K562 (cell line): ENCODE results near the gene XAB2. TPM values are rescaled to one million over a fixed set of nuclear protein-coding genes. Genes with fewer than 3 reads are reported as not detected.

Experiments
- ATAC-seq: fragments of 200-7000 bp; cut with Tn5 transposase; 3 replicates; pipeline ENCODE4 v1.9.1; 2020; ENCODE audit warnings: moderate library complexity
- BruUV-seq: library from RNA; stranded (reverse); fragments of 400-500 nt; replicated peaks from 2 replicates; lab custom pipeline; 2021; lab: Mats Ljungman, UMichigan
- CTCF ChIA-PET: fragments of 300-600 bp; formaldehyde crosslinking; extraction: SDS; loops from one replicate; lab custom pipeline; 2021; ENCODE audit warnings: low intra/inter-chr PET ratio; lab: Yijun Ruan, JAX
- POLR2A ChIA-PET: fragments of 300-600, 350-650 bp; sonication (Branson Sonifier 250); formaldehyde crosslinking; extraction: SDS; loops from one replicate; lab custom pipeline; 2021; ENCODE audit warnings: antibody characterized with exemption, inconsistent platforms; lab: Yijun Ruan, JAX
- DNase-seq, 4 experiments: peaks; one replicate each; pipeline versions ENCODE4 v3.0.0 to v3.0.0-alpha.2; 2011 to 2018; ENCODE audit warnings: low spot score in 3 of 4, mixed read lengths in 3 of 4; ENCODE audit errors: extremely low read depth in 1 of 4
- FAIRE-seq: peaks from 2 replicates; lab custom pipeline; 2011; peaks lifted over from hg19 to GRCh38; lab: Jason Lieb, UNC
- H2AFZ ChIP-seq: 2 replicates; pipeline ENCODE4 v1.6.0; 2011; ENCODE audit warnings: low read depth, low read length, control low read depth, inconsistent platforms
- H3K27ac ChIP-seq: fragments of 200-600 bp; 3 replicates; pipeline ENCODE4 v1.8.0; 2011; ENCODE audit warnings: low read depth, mild to moderate bottlenecking, control low read depth, inconsistent platforms, low read length, moderate library complexity, mixed read lengths; ENCODE audit errors: extremely low read depth
- H3K27me3 ChIP-seq, 2 experiments: fragments of 300-600 bp in 1 of 2; 2 replicates in 1 of 2; 3 replicates in 1 of 2; pipeline versions ENCODE4 v1.6.0 to v1.8.0; 2011; ENCODE audit warnings: inconsistent platforms in 2 of 2, low read length in 2 of 2, mild to moderate bottlenecking in 1 of 2, mixed read lengths in 1 of 2, moderate library complexity in 1 of 2; ENCODE audit not compliant: control insufficient read depth in 2 of 2, insufficient read depth in 2 of 2
- H3K36me3 ChIP-seq: fragments of 300-600 bp; 3 replicates; pipeline ENCODE4 v1.8.0; 2011; ENCODE audit warnings: mild to moderate bottlenecking, low read length, inconsistent platforms; ENCODE audit not compliant: control insufficient read depth, insufficient read depth
- H3K4me1 ChIP-seq, 2 experiments: fragments of 200-600 bp in 1 of 2; replicated peaks in 1 of 2; 2 replicates in 1 of 2; 3 replicates in 1 of 2; pipeline versions ENCODE4 v1.5.1 to v1.8.0; 2011; ENCODE audit warnings: inconsistent platforms in 2 of 2, low read length in 2 of 2, mild to moderate bottlenecking in 1 of 2, mixed read lengths in 1 of 2, moderate library complexity in 1 of 2; ENCODE audit not compliant: control insufficient read depth in 2 of 2, insufficient read depth in 2 of 2
- H3K4me2 ChIP-seq: 2 replicates; pipeline ENCODE4 v1.6.1; 2011; ENCODE audit warnings: low read length, control low read depth, inconsistent platforms, mixed read lengths; ENCODE audit not compliant: insufficient read depth
- H3K4me3 ChIP-seq: fragments of 200-600 bp; sonication (generic), shearing (Covaris generic); 2 replicates; pipeline ENCODE4 v1.5.1; 2016; ENCODE audit warnings: control low read depth, inconsistent platforms
- H3K79me2 ChIP-seq: fragments of 200-600 bp; 3 replicates; pipeline ENCODE4 v1.8.0; 2011; ENCODE audit warnings: low read length, inconsistent platforms; ENCODE audit not compliant: control insufficient read depth, insufficient read depth
- H3K9ac ChIP-seq, 2 experiments: 2 replicates each; pipeline versions ENCODE4 v1.6.0 to v1.6.1; 2011; ENCODE audit warnings: low read depth in 2 of 2, low read length in 2 of 2, control low read depth in 1 of 2, inconsistent platforms in 1 of 2, mild to moderate bottlenecking in 1 of 2, mixed read lengths in 1 of 2; ENCODE audit not compliant: insufficient read depth in 1 of 2
- H3K9me1 ChIP-seq: one replicate; pipeline ENCODE4 v1.6.0; 2011; ENCODE audit warnings: inconsistent platforms, mild to moderate bottlenecking, low read length, moderate library complexity; ENCODE audit not compliant: control insufficient read depth, insufficient read depth
- H3K9me3 ChIP-seq: replicated peaks from 2 replicates; pipeline ENCODE4 v1.5.1; 2011; ENCODE audit warnings: low read depth, low read length, inconsistent platforms; ENCODE audit not compliant: control insufficient read depth, insufficient read depth
- H4K20me1 ChIP-seq: replicated peaks from 2 replicates; pipeline ENCODE4 v1.6.1; 2011; ENCODE audit warnings: low read length, inconsistent platforms, mixed read lengths; ENCODE audit not compliant: control insufficient read depth, insufficient read depth
- CXXC5 ChIP-seq: fragments of 250-450 bp; sonication (Bioruptor Pico); IDR thresholded peaks from 2 replicates; pipeline ENCODE4 v1.8.0; 2022; ENCODE audit warnings: inconsistent platforms, mild to moderate bottlenecking, moderate library complexity
- IFI16 ChIP-seq: fragments of 250-450 bp; sonication (Bioruptor Pico); IDR thresholded peaks from 2 replicates; pipeline ENCODE4 v2.1.2; 2022; ENCODE audit warnings: mild to moderate bottlenecking, inconsistent platforms
- NRF1 ChIP-seq, 2 experiments: fragments of 450-650 bp; IDR thresholded peaks in 1 of 2; conservative IDR thresholded peaks in 1 of 2; 2 replicates each; pipeline ENCODE4 v1.6.1; 2014; ENCODE audit warnings: mild to moderate bottlenecking in 2 of 2
- POLR2G ChIP-seq: fragments of 200-400 bp; formaldehyde crosslinking; IDR thresholded peaks from 2 replicates; pipeline ENCODE4 v1.6.1; 2017; ENCODE audit warnings: low read depth, mild to moderate bottlenecking, antibody characterized with exemption, low read length, moderate library complexity
- TFAP4 ChIP-seq: sonication (generic); formaldehyde crosslinking; IDR thresholded peaks from 2 replicates; pipeline ENCODE4 v1.8.0; 2022; ENCODE audit warnings: missing genetic modification reagents, mild to moderate bottlenecking, moderate library complexity, borderline replicate concordance
- ZBTB33 ChIP-seq: sonication (generic); formaldehyde crosslinking; IDR thresholded peaks from 2 replicates; pipeline ENCODE4 v1.8.1; 2023; ENCODE audit warnings: mild to moderate bottlenecking, missing genetic modification reagents
- ZBTB34 ChIP-seq: fragments of 250-450 bp; sonication (Bioruptor Pico); IDR thresholded peaks from 2 replicates; pipeline ENCODE4 v1.8.0; 2021; ENCODE audit warnings: mild to moderate bottlenecking, moderate library complexity
- ZFP36 ChIP-seq: fragments of 150-350 bp; IDR thresholded peaks from 2 replicates; pipeline ENCODE4 v1.6.1; 2018; ENCODE audit warnings: low read length, low read depth; ENCODE audit not compliant: partially characterized antibody
- ZKSCAN8 ChIP-seq: fragments of 200-800 bp; sonication (Bioruptor generic); IDR thresholded peaks from 2 replicates; pipeline ENCODE4 v1.6.1; 2016; ENCODE audit warnings: missing genetic modification characterization, missing compliant biosample characterization
- whole genome bisulfite sequencing: fragments of 100-300 bp; shearing (Covaris generic); methylation state at CpG from one replicate; pipeline ENCODE4 v1.1.6; 2016; ENCODE audit warnings: low coverage, mixed read lengths; ENCODE audit not compliant: insufficient coverage; ENCODE audit errors: missing lambda C conversion rate; 5-methylcytosine and 5-hydroxymethylcytosine counted together
- in situ Hi-C: fragments of 300-500 bp; cut with MboI; formaldehyde crosslinking; loops from 4 replicates; pipeline ENCODE4 v1.15.0; 2018; ENCODE audit warnings: inconsistent platforms, mixed read lengths
- intact Hi-C: fragments of 100-400 bp; cut with micrococcal nuclease; formaldehyde crosslinking; loops from 2 replicates; pipeline ENCODE4 v1.14.2; 2022
- polyA plus RNA-seq, 8 experiments: library from polyadenylated mRNA; depleted of rRNA in 4 of 8; stranded (reverse) in 5 of 8; unstranded in 3 of 8; fragments of >200 nt; fragmentation: Nextera tagmentation in 2 of 8; fragmentation: Illumina TruSeq in 1 of 8; extraction: Ambion mirVana in 2 of 8; extraction: Trizol in 1 of 8; gene quantifications; 2 replicates each; pipeline versions ENCODE4 v1.2.1 to v1.2.3, GENCODE V29; 2011 to 2014; ENCODE audit warnings: inconsistent platforms in 1 of 8, missing spikeins in 1 of 8
- total RNA-seq, 7 experiments: library from RNA; depleted of rRNA in 6 of 7; stranded (reverse); fragments of >200 nt in 6 of 7; fragmentation: Illumina TruSeq in 2 of 7; extraction: Trizol in 2 of 7; gene quantifications; 2 replicates each; pipeline versions ENCODE4 v1.2.1 to v1.2.3, GENCODE V29; 2011 to 2021; ENCODE audit warnings: low replicate concordance in 1 of 7
- TF ChIP-seq, protein P1 (sequence below): fragments of 450-650 bp; formaldehyde crosslinking; IDR thresholded peaks from 2 replicates; pipeline ENCODE4 v1.4.0; 2020; ENCODE audit warnings: mild to moderate bottlenecking, moderate library complexity
- TF ChIP-seq, protein P2 (sequence below): sonication (generic); formaldehyde crosslinking; IDR thresholded peaks from 2 replicates; pipeline ENCODE4 v1.8.0; 2022; ENCODE audit warnings: mild to moderate bottlenecking, missing genetic modification reagents

The XAB2 gene
- total and polyA plus RNA-seq, 9 of the 15 experiments (the other 6 are each of a cell fraction or from before 2014, with no cell fraction given) = 0.21 to 58.3 (median 20.0) TPM

DNA sequence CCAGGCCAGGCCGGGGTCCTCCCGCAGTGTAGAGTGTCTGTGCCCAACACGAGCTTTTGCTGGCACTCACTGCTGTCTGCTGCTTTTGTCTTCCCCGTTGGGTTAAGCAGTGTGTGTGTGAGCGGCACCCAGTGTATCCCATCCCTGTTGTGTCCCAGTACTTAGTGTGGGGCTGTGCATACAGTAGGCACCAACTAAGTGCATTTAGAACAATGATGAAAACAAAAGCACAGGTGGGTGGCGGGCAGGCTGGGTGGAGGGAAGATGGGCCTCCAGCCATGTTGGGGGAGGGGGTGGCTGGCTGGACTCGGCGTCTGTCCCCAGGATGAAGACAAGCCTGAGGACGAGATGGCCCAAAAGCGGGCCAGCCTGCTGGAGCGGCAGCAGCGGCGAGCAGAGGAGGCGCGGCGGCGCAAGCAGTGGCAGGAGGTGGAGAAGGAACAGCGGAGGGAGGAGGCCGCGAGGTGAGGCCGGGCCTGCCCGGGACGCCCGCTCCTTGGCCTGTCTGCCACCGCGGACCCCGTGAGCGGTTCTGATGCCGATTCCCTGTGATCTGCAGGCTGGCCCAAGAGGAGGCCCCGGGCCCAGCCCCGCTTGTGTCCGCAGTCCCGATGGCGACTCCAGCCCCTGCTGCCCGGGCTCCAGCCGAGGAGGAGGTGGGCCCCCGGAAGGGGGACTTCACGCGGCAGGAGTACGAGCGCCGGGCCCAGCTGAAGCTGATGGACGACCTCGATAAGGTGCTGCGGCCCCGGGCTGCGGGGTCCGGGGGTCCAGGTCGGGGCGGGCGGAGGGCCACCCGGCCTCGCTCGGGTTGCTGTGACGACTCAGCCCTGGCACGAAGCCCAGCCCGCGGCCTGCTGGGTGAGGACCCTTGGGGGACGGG is 14.2 kb downstream of the XAB2 start:
- ATAC-seq (peak; percentile 55), DNase-seq (peak in 2 of 4 experiments; percentile 27 to 45), FAIRE-seq (no peak)
- Histone ChIP-seq H3K4me3 (no peak overlapping the region), H3K9me1 (no peaks in the 10 kb centered on the region), H3K36me3 (peaks cover 12% of the 10 kb centered on the region; the same call in 1 of the 3 replicates), H4K20me1 (0 out of 2 replicates have a peak, but pooled peaks cover 3% of the 10 kb centered on the region), H3K9ac (peak overlapping the region in 1 of 2 experiments; percentile 79; a peak in 2 of 4 replicates), H3K27me3 (peaks cover 6 to 29% of the 10 kb centered on the region in 2 experiments; a peak in 3 of 5 replicates), H3K9me3 (no peaks in the 10 kb centered on the region), H3K4me2 (no peak overlapping the region), H3K4me1 (peaks cover 2 to 66% of the 10 kb centered on the region in 2 experiments; a peak in 4 of 5 replicates), H3K27ac (no peak overlapping the region), H2AFZ (no peak overlapping the region), H3K79me2 (no peaks in the 10 kb centered on the region)
- 15% methylated on average over 40 of the region's 59 CpGs for WGBS
- in situ Hi-C loops (no loop called here), intact Hi-C loops (no loop called here)
- BruUV-seq = no TSS peak
- POLR2A ChIA-PET = interaction anchor here (0.6 to 1.0 kb wide), 2 partner anchors 9 to 20 kb away, joined by 3 read pairs; no protein-coding TSS in a partner anchor
- CTCF ChIA-PET = no interaction called here
- peak; percentile 99 for TF ChIP-seq ZKSCAN8 (CRISPR knock-in tag)
- no peak for TF ChIP-seq ZBTB34 (CRISPR knock-in tag)
- peak; percentile 44; the same call in 1 of the 2 replicates for TF ChIP-seq TFAP4 (CRISPR knock-in tag)
- TF ChIP-seq ZBTB33 = 0 out of 2 replicates have a peak, but pooled peaks have one; percentile 31
- TF ChIP-seq, protein P1, sequence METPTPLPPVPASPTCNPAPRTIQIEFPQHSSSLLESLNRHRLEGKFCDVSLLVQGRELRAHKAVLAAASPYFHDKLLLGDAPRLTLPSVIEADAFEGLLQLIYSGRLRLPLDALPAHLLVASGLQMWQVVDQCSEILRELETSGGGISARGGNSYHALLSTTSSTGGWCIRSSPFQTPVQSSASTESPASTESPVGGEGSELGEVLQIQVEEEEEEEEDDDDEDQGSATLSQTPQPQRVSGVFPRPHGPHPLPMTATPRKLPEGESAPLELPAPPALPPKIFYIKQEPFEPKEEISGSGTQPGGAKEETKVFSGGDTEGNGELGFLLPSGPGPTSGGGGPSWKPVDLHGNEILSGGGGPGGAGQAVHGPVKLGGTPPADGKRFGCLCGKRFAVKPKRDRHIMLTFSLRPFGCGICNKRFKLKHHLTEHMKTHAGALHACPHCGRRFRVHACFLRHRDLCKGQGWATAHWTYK (CRISPR knock-in tag) = no peak
- TF ChIP-seq POLR2G = 0 out of 2 replicates have a peak, but pooled peaks have one; percentile 20
- peak; percentile 8 for TF ChIP-seq ZFP36
- TF ChIP-seq, protein P2, sequence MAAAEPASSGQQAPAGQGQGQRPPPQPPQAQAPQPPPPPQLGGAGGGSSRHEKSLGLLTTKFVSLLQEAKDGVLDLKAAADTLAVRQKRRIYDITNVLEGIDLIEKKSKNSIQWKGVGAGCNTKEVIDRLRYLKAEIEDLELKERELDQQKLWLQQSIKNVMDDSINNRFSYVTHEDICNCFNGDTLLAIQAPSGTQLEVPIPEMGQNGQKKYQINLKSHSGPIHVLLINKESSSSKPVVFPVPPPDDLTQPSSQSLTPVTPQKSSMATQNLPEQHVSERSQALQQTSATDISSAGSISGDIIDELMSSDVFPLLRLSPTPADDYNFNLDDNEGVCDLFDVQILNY (CRISPR knock-in tag) = no peak
- 0 out of 2 replicates have a peak, but pooled peaks have one; percentile 25 for TF ChIP-seq CXXC5 (CRISPR knock-in tag)
- TF ChIP-seq IFI16 = no peak
- peak; percentile 34 to 55; a peak in 3 of 4 replicates for TF ChIP-seq NRF1 (conservative IDR thresholded peaks at IDR 0.05 in 1 of 2, IDR thresholded peaks at IDR 0.05 in 1 of 2)
